K562 (cell line): ENCODE measurements around the gene APBA2. TPM values are rescaled to one million over a fixed set of nuclear protein-coding genes. Genes with fewer than 3 reads are reported as not detected.

Experiments used
- ADNP ChIP-seq: fragments of 200-800 bp; sonication (Bioruptor generic); IDR thresholded peaks from 2 replicates; pipeline ENCODE4 v1.6.1; 2016; ENCODE audit warnings: missing genetic modification characterization, missing compliant biosample characterization
- BCL6 ChIP-seq: fragments of 250-450 bp; sonication (Bioruptor Pico); IDR thresholded peaks from 2 replicates; pipeline ENCODE4 v1.4.0; 2020
- CHD2 ChIP-seq: IDR thresholded peaks from 2 replicates; pipeline ENCODE4 v1.6.1; 2011; ENCODE audit warnings: low read depth, low read length
- CREB3L1 ChIP-seq: fragments of 450-650 bp; IDR thresholded peaks from 2 replicates; pipeline ENCODE4 v1.6.1; 2014; ENCODE audit warnings: low read depth, mild to moderate bottlenecking, moderate library complexity, borderline replicate concordance
- CXXC5 ChIP-seq: fragments of 250-450 bp; sonication (Bioruptor Pico); IDR thresholded peaks from 2 replicates; pipeline ENCODE4 v1.8.0; 2022; ENCODE audit warnings: inconsistent platforms, mild to moderate bottlenecking, moderate library complexity
- FOXA3 ChIP-seq, 2 experiments: fragments of 450-650 bp in 1 of 2; sonication (generic) in 1 of 2; formaldehyde crosslinking; IDR thresholded peaks in 1 of 2; conservative IDR thresholded peaks in 1 of 2; 2 replicates each; pipeline versions ENCODE4 v1.4.0 to v1.8.0; 2020 to 2022; ENCODE audit warnings: mild to moderate bottlenecking in 2 of 2, missing genetic modification reagents in 1 of 2
- FOXP1 ChIP-seq: sonication (generic); formaldehyde crosslinking; IDR thresholded peaks from 2 replicates; pipeline ENCODE4 v1.8.0; 2022; ENCODE audit warnings: mild to moderate bottlenecking, missing genetic modification reagents
- FUS ChIP-seq: fragments of 200-400 bp; formaldehyde crosslinking; optimal IDR thresholded peaks from 2 replicates; pipeline ENCODE3; 2017; ENCODE audit warnings: low read depth, low read length
- KDM2B ChIP-seq: fragments of 250-450 bp; sonication (Bioruptor Pico); IDR thresholded peaks from 2 replicates; pipeline ENCODE4 v1.8.0; 2021; ENCODE audit warnings: mild to moderate bottlenecking, moderate library complexity
- MTA1 ChIP-seq: fragments of 450-650 bp; IDR thresholded peaks from 2 replicates; pipeline ENCODE4 v1.6.1; 2017; ENCODE audit warnings: borderline replicate concordance
- NCOA2 ChIP-seq, 2 experiments: fragments of 450-650 bp; IDR thresholded peaks; 2 replicates each; pipeline ENCODE4 v1.6.1; 2018; ENCODE audit warnings: mild to moderate bottlenecking in 2 of 2, moderate library complexity in 1 of 2; ENCODE audit not compliant: partially characterized antibody in 2 of 2
- NFXL1 ChIP-seq: fragments of 450-650 bp; formaldehyde crosslinking; IDR thresholded peaks from 2 replicates; pipeline ENCODE4 v1.4.0; 2021; ENCODE audit warnings: mild to moderate bottlenecking
- NR2C1 ChIP-seq, 2 experiments: fragments of 450-650 bp; IDR thresholded peaks; 2 replicates each; pipeline ENCODE4 v1.6.1; 2017; ENCODE audit warnings: mild to moderate bottlenecking in 2 of 2, antibody characterized with exemption in 1 of 2, inconsistent platforms in 1 of 2, missing compliant biosample characterization in 1 of 2, missing genetic modification characterization in 1 of 2
- SETDB1 ChIP-seq: IDR thresholded peaks from one replicate; pipeline ENCODE4 v1.6.1; 2012; ENCODE audit warnings: low read length, control low read depth, inconsistent platforms
- SIX5 ChIP-seq, 2 experiments: IDR thresholded peaks; 2 replicates each; pipeline ENCODE4 v1.6.1; 2011; ENCODE audit warnings: low read length in 2 of 2, borderline replicate concordance in 1 of 2, low read depth in 1 of 2, mild to moderate bottlenecking in 1 of 2, moderate library complexity in 1 of 2; ENCODE audit not compliant: insufficient read depth in 1 of 2
- TGIF2 ChIP-seq: sonication (generic); formaldehyde crosslinking; IDR thresholded peaks from 2 replicates; pipeline ENCODE4 v1.8.1; 2022; ENCODE audit warnings: mild to moderate bottlenecking, missing genetic modification reagents, moderate library complexity
- U2AF1 ChIP-seq: fragments of 200-400 bp; formaldehyde crosslinking; optimal IDR thresholded peaks from 2 replicates; pipeline ENCODE3; 2017; ENCODE audit warnings: mild to moderate bottlenecking, low read depth, low read length, moderate library complexity
- ZNF609 ChIP-seq: sonication (generic); formaldehyde crosslinking; IDR thresholded peaks from 2 replicates; pipeline ENCODE4 v1.8.1; 2023; ENCODE audit warnings: missing genetic modification reagents, mild to moderate bottlenecking, borderline replicate concordance
- polyA plus RNA-seq, 8 experiments: library from polyadenylated mRNA; depleted of rRNA in 4 of 8; stranded (reverse) in 5 of 8; unstranded in 3 of 8; fragments of >200 nt; fragmentation: Nextera tagmentation in 2 of 8; fragmentation: Illumina TruSeq in 1 of 8; extraction: Ambion mirVana in 2 of 8; extraction: Trizol in 1 of 8; gene quantifications; 2 replicates each; pipeline versions ENCODE4 v1.2.1 to v1.2.3, GENCODE V29; 2011 to 2014; ENCODE audit warnings: inconsistent platforms in 1 of 8, missing spikeins in 1 of 8
- total RNA-seq, 7 experiments: library from RNA; depleted of rRNA in 6 of 7; stranded (reverse); fragments of >200 nt in 6 of 7; fragmentation: Illumina TruSeq in 2 of 7; extraction: Trizol in 2 of 7; gene quantifications; 2 replicates each; pipeline versions ENCODE4 v1.2.1 to v1.2.3, GENCODE V29; 2011 to 2021; ENCODE audit warnings: low replicate concordance in 1 of 7

Gene APBA2
- total and polyA plus RNA-seq, 9 of the 15 experiments (the other 6 are each of a cell fraction or from before 2014, with no cell fraction given): 0.24 to 40.9 (median 25.2) TPM

- TF ChIP-seq CREB3L1: 0 out of 2 replicates have a peak, but pooled peaks have one; percentile 57
- peak; percentile 56; the same call in 1 of the 2 replicates for TF ChIP-seq ZNF609
- no peak for TF ChIP-seq KDM2B (CRISPR knock-in tag)
- no peak for TF ChIP-seq FOXP1
- no peak for TF ChIP-seq FUS
- no peak for TF ChIP-seq CHD2
- no peak for TF ChIP-seq NR2C1 (IDR thresholded peaks at IDR 0.05)
- TF ChIP-seq NR2C1 (tag; IDR thresholded peaks at IDR 0.05): peak; percentile 58
- no peak for TF ChIP-seq SIX5 (IDR thresholded peaks at IDR 0.05; ENCODE audit: borderline replicate concordance in 1 of 2, insufficient read depth in 1 of 2, low read depth in 1 of 2, low read length in 2 of 2)
- TF ChIP-seq MTA1: peak; percentile 61; the same call in 1 of the 2 replicates
- TF ChIP-seq FOXA3 (CRISPR knock-in tag; conservative IDR thresholded peaks at IDR 0.05 in 1 of 2, IDR thresholded peaks at IDR 0.05 in 1 of 2): peak; percentile 100
- TF ChIP-seq NCOA2 (IDR thresholded peaks at IDR 0.05; ENCODE audit: partially characterized antibody in 2 of 2): no peak
- no peak for TF ChIP-seq NFXL1 (CRISPR knock-in tag)
- no peak for TF ChIP-seq BCL6 (CRISPR knock-in tag)
- TF ChIP-seq TGIF2 (CRISPR knock-in tag): no peak
- no peak for TF ChIP-seq U2AF1
- peak; percentile 93 for TF ChIP-seq CXXC5 (CRISPR knock-in tag)
- no peak for TF ChIP-seq ADNP
- TF ChIP-seq SETDB1: no peak
These were observed 25.6 kb downstream of the APBA2 start (continued) for GRCh38 chr15:28911310-28911931.
